Fibroblast of lung (primary cell): Measurements from ENCODE around the gene COL24A1.

Source experiments
- CTCF ChIP-seq, 2 donors: IDR thresholded peaks in 1 of 2; conservative IDR thresholded peaks in 1 of 2; 1 replicate in 1 of 2; 2 replicates in 1 of 2; pipeline ENCODE4 v1.5.1; 2011 to 2012; ENCODE audit warnings: low read length in 2 of 2, control low read depth in 1 of 2, inconsistent platforms in 1 of 2, low read depth in 1 of 2, mild to moderate bottlenecking in 1 of 2
- EZH2 ChIP-seq: IDR thresholded peaks from 2 replicates; pipeline ENCODE4 v1.5.1; 2012; ENCODE audit warnings: low read length, control low read depth, mild to moderate bottlenecking; ENCODE audit errors: missing control alignments

GRCh38 chr1:86195281-86195680 lies 38.7 kb upstream of the COL24A1 start:
- no peak for TF ChIP-seq CTCF (conservative IDR thresholded peaks at IDR 0.05 in 1 of 2, IDR thresholded peaks at IDR 0.05 in 1 of 2; ENCODE audit: low read depth in 1 of 2, low read length in 2 of 2)
- TF ChIP-seq EZH2: no peak
